ENCODE data around the gene GFM1.

Gene GFM1

DNA sequence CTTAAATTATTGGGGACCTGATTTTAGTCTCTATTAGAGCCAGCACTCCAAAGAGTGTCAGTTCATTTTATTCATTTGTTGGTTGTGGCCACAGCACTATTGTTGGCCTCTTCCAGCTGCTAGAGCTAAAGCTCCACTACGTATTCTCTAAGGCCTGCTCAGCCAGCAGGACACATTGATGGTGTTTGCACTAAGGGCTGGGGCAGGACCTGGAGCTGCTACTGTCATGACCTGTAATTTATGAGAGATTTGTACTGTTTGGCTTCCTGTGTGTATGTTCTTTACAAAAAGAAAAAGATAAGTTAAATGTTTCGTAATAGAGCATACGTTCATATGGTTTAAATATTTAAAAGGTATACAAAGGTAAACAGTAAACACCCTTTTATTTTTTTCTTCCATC, 8.1 kb downstream of the GFM1 start:
- Histone ChIP-seq H3K27me3 (ENCODE audit: control insufficient read depth, insufficient read depth, low read length) (no peaks in the 10 kb centered on the region), H3K9me3 (replicated peaks; ENCODE audit: low read length) (no peaks in the 10 kb centered on the region), H3K9ac (ENCODE audit: low read depth, low read length) (no peak overlapping the region), H3K4me3 (ENCODE audit: low read length) (no peak overlapping the region), H3K4me2 (ENCODE audit: low read length) (no peak overlapping the region), H3K36me3 (ENCODE audit: insufficient read depth, low read length) (peaks cover 57% of the 10 kb centered on the region), H3K4me1 (ENCODE audit: control insufficient read depth, insufficient read depth, low read length) (no peaks in the 10 kb centered on the region)

DNA sequence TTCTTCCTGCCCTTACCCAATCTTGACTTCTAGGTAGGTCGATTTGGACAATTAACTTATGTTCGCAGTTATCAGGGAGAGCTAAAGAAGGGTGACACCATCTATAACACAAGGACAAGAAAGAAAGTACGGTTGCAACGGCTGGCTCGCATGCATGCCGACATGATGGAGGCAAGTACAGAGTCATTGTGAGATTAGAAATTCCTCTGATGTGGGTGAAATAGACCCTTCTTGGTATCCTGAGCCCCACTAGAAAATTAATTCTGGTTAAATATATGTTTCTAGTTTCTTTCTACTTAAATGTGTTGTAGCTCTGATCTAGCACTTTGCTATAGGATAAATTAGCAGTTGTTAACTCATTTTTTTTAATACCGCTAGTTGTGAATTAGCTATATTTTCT, 14.6 kb downstream of the GFM1 start:
- Histone ChIP-seq H3K36me3 (ENCODE audit: insufficient read depth, low read length) (peaks cover 52% of the 10 kb centered on the region), H3K27me3 (ENCODE audit: control insufficient read depth, insufficient read depth, low read length) (no peaks in the 10 kb centered on the region), H3K4me3 (ENCODE audit: low read length) (no peak overlapping the region), H3K9me3 (replicated peaks; ENCODE audit: low read length) (no peaks in the 10 kb centered on the region), H3K4me1 (ENCODE audit: control insufficient read depth, insufficient read depth, low read length) (peaks cover 4% of the 10 kb centered on the region), H3K9ac (ENCODE audit: low read depth, low read length) (no peak overlapping the region), H3K4me2 (ENCODE audit: low read length) (no peak overlapping the region)

DNA sequence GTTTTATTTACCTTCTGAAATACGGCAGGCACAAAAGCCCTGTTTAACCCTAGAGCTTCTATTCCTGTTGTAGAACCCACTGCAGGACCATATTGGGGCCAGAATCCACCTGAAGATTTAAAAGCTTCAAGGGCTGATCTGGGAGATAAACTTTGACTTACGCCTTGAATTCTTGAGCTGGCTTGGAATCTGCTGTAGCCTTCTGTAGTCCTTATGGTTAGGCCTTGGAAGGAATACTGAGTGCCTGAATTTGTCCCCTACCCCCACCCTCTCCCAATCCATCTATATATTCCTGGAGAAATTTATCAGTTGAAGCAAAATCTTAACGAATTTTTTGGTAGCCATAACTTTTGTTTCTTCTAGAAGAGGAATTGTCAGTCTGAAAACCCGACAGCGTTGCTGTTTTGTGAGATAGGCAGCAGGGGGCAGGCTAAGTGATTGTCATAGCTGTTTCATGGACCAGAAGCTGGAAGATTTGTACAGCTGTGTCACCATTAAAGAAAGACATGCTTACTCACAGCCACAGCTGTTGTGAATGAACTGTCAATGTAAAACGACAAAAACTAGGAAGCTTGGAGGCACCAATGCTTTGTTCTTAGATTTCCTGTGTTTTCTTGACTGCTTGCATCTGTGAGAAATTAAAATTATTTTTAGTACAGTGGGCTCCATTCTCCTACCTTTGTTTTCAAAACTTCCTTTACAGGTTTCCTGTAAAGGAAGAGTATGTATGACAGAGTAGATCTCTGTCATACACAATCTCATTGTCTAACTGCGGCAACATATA, 15.3 kb downstream of the GFM1 start:
- H3K9ac ChIP-seq (ENCODE audit: low read depth, low read length), result no peak overlapping the region
- no peaks in the 10 kb centered on the region for H3K27me3 ChIP-seq (ENCODE audit: control insufficient read depth, insufficient read depth, low read length)
- peaks cover 52% of the 10 kb centered on the region for H3K36me3 ChIP-seq (ENCODE audit: insufficient read depth, low read length)
- H3K4me3 ChIP-seq (ENCODE audit: low read length), result no peak overlapping the region
- peaks cover 4% of the 10 kb centered on the region for H3K4me1 ChIP-seq (ENCODE audit: control insufficient read depth, insufficient read depth, low read length)
- H3K9me3 ChIP-seq (replicated peaks; ENCODE audit: low read length), result no peaks in the 10 kb centered on the region
- no peak overlapping the region for H3K4me2 ChIP-seq (ENCODE audit: low read length)

DNA sequence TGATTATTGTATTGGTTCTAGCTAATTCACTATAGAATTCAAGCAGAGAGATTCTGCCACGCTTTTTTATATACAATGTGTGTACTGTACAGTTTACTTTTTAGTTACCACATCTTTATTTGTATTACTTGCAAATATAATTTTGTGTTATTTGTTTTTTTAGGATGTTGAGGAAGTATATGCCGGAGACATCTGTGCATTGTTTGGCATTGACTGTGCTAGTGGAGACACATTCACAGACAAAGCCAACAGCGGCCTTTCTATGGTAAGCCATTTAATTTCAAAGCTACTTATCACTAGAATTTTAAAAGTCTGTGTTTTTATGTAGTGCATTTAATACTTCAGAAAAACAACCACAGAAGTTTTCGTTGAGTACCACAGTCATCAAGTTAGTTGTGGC, 16.4 kb downstream of the GFM1 start:
- Histone ChIP-seq H3K36me3 (ENCODE audit: insufficient read depth, low read length) (peaks cover 48% of the 10 kb centered on the region), H3K9me3 (replicated peaks; ENCODE audit: low read length) (no peaks in the 10 kb centered on the region), H3K4me1 (ENCODE audit: control insufficient read depth, insufficient read depth, low read length) (peaks cover 4% of the 10 kb centered on the region), H3K9ac (ENCODE audit: low read depth, low read length) (no peak overlapping the region), H3K4me2 (ENCODE audit: low read length) (no peak overlapping the region), H3K27me3 (ENCODE audit: control insufficient read depth, insufficient read depth, low read length) (no peaks in the 10 kb centered on the region), H3K4me3 (ENCODE audit: low read length) (no peak overlapping the region)

DNA sequence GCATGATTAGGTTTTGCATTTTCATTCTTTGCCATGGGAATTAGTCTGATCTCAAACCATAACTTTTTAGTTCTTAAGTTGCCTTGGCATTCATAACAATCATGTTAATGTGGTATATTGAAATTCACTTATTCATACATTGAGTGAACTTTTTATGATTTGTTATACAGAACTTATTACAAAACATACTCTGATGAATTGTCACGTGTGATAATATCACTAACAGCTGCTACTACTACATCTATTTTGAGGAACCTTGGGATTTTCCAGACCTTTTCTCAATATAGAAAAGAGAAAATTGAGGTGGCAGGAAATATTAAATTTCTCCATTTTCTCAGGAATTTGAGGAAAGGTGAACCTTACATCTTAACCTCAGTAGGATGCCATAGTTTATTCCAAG, 18.9 kb downstream of the GFM1 start:
- H3K4me3 ChIP-seq (ENCODE audit: low read length), result no peak overlapping the region
- H3K9me3 ChIP-seq (replicated peaks; ENCODE audit: low read length), result no peaks in the 10 kb centered on the region
- peaks cover 61% of the 10 kb centered on the region for H3K36me3 ChIP-seq (ENCODE audit: insufficient read depth, low read length)
- no peaks in the 10 kb centered on the region for H3K27me3 ChIP-seq (ENCODE audit: control insufficient read depth, insufficient read depth, low read length)
- H3K4me1 ChIP-seq (ENCODE audit: control insufficient read depth, insufficient read depth, low read length), result peaks cover 4% of the 10 kb centered on the region
- no peak overlapping the region for H3K9ac ChIP-seq (ENCODE audit: low read depth, low read length)
- H3K4me2 ChIP-seq (ENCODE audit: low read length), result no peak overlapping the region

DNA sequence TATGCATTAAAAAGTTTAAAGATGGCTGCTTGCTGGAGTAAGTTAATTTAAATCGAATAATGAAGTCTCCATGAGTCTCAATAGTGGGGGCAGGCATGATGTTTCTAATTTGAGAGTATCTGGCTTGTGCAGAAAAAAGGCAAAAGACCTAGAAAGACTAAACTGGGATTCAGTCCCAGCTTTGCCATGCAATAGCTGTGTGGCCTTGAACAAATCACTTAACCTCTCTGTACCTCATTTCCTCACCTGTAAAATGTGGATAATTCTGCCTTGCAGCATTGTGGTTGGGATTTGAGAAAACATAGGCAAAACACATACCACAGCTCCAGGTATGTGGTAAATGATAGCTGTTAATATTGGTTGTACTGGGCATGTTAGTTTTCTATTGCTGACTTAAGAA, 19.5 kb downstream of the GFM1 start:
- Histone ChIP-seq H3K9me3 (replicated peaks; ENCODE audit: low read length) (no peaks in the 10 kb centered on the region), H3K4me2 (ENCODE audit: low read length) (no peak overlapping the region), H3K4me1 (ENCODE audit: control insufficient read depth, insufficient read depth, low read length) (peaks cover 4% of the 10 kb centered on the region), H3K36me3 (ENCODE audit: insufficient read depth, low read length) (peaks cover 63% of the 10 kb centered on the region), H3K4me3 (ENCODE audit: low read length) (no peak overlapping the region), H3K27me3 (ENCODE audit: control insufficient read depth, insufficient read depth, low read length) (no peaks in the 10 kb centered on the region), H3K9ac (ENCODE audit: low read depth, low read length) (no peak overlapping the region)

DNA sequence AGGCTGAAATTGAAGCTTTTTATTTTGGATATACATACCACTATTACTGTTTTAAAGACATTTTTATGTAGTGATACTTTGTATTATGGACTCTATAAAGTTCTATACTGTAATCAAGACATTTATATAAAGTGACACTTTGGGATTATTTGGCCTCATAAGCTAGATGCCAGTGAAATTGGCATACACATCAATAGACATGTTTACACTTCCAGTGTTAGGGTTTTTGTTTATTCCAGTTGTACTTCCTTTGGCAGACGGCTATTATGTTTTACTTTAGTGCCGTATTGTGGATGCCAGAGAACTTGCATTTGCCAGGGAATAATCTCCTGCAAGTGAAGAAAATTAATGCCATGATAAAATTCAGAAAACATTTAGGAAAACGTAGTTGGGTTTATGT, 22.1 kb downstream of the GFM1 start:
- Histone ChIP-seq H3K4me1 (ENCODE audit: control insufficient read depth, insufficient read depth, low read length) (no peaks in the 10 kb centered on the region), H3K4me3 (ENCODE audit: low read length) (no peak overlapping the region), H3K27me3 (ENCODE audit: control insufficient read depth, insufficient read depth, low read length) (no peaks in the 10 kb centered on the region), H3K9ac (ENCODE audit: low read depth, low read length) (no peak overlapping the region), H3K36me3 (ENCODE audit: insufficient read depth, low read length) (peaks cover 61% of the 10 kb centered on the region), H3K9me3 (replicated peaks; ENCODE audit: low read length) (no peaks in the 10 kb centered on the region), H3K4me2 (ENCODE audit: low read length) (no peak overlapping the region)

DNA sequence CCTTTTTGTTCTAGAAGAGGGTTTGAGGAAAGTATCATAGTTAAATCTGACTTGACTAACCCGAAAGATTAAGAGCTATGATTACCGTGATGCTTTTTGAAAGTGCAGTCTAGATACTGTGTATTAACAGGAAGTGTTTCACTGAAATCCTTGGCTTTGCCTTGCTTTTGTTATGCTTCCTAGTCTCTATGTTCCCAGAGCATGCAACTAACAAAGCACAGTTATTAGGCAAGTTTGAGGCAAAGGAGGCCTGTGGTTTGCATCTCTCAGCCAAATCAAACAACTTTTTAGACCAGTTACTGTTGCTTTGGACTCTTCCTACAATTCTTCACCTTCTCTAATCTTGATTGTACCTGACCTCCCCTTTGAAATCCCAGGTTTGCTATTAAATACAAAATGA, 24.2 kb downstream of the GFM1 start:
- peaks cover 57% of the 10 kb centered on the region for H3K36me3 ChIP-seq (ENCODE audit: insufficient read depth, low read length)
- no peak overlapping the region for H3K9ac ChIP-seq (ENCODE audit: low read depth, low read length)
- H3K4me3 ChIP-seq (ENCODE audit: low read length), result no peak overlapping the region
- no peaks in the 10 kb centered on the region for H3K4me1 ChIP-seq (ENCODE audit: control insufficient read depth, insufficient read depth, low read length)
- H3K27me3 ChIP-seq (ENCODE audit: control insufficient read depth, insufficient read depth, low read length), result no peaks in the 10 kb centered on the region
- H3K4me2 ChIP-seq (ENCODE audit: low read length), result no peak overlapping the region
- no peaks in the 10 kb centered on the region for H3K9me3 ChIP-seq (replicated peaks; ENCODE audit: low read length)

DNA sequence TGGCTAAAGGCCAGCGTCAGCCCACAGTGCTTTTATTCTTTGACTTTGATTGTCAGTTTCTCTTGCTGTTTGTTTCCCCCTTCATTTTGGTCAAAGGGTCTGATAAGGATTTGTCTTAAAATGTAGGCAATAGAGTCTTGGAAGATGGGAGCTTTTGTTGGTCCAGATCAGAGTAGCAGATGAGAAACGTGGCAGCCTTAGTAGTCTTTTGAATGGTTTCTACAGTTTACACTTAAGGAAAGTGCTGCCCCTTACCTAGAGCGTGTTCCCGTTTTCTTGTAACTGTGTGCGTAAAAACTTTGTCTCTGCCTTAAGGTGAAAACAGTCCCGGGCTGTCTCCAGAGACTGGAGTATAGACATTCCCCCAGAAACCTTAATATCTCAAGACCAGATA, 27.5 kb downstream of the GFM1 start:
- Histone ChIP-seq H3K9ac (ENCODE audit: low read depth, low read length) (no peak overlapping the region), H3K4me1 (ENCODE audit: control insufficient read depth, insufficient read depth, low read length) (no peaks in the 10 kb centered on the region), H3K27me3 (ENCODE audit: control insufficient read depth, insufficient read depth, low read length) (no peaks in the 10 kb centered on the region), H3K9me3 (replicated peaks; ENCODE audit: low read length) (no peaks in the 10 kb centered on the region), H3K36me3 (ENCODE audit: insufficient read depth, low read length) (peaks cover 37% of the 10 kb centered on the region), H3K4me3 (ENCODE audit: low read length) (no peak overlapping the region), H3K4me2 (ENCODE audit: low read length) (no peak overlapping the region)

DNA sequence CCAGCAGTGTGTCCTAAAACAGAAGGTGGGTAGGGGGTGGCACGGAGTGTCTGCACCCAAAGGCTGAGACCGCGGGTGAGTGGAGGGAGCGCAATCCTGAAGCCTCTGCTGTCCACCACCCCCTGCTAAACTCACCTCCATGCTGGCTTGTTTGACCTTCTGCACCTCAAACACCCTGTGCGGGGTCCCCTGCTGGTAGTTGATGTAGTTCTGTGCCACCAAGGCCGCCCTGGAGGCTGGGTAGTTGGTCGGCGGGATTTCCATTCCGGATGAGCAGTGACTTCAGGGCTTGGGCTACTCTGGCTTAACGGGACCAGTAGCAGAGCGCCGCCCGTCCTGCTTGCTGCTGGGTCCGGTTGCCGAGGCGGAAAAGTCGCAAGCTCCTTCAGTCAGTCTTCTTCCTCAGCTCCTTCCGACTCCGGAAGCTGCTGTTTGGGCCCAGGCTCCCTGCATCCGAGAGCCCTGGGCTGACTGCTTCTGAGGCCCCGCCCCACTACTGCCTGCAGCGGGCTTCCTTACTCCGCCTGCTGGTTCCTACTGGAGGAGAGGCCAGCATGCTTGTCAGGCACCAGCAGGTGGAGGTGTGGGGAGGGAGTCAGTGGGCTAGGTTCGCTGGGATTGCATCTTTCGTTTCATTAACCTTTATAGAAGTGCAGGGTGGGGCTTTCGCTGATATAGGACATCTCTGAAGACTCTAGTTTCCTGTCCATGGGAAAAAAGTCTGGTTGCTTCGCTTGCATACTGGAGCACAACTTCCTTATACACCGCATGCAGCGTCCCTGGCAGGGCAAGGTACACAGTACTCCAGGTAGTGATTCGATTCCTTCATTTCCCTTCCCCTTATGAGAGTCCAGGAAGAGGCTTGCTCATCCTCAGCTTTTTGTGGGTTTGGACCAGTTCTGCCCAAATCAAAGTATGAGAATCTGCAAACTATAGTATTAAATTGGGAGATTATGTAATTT, 28.2 kb downstream of the GFM1 start, which contains the start of gene LXN:
Gene LXN (minus strand): TSS at position 434 of the 962 bp plus-strand sequence. CDS start 170 bp downstream, at position 264.
- Histone ChIP-seq H3K9me3 (replicated peaks; ENCODE audit: low read length) (no peaks in the 10 kb centered on the region), H3K36me3 (ENCODE audit: insufficient read depth, low read length) (peaks cover 30% of the 10 kb centered on the region), H3K4me3 (ENCODE audit: low read length) (no peak within 1 kb of the TSS), H3K27me3 (ENCODE audit: control insufficient read depth, insufficient read depth, low read length) (no peaks in the 10 kb centered on the region), H3K9ac (ENCODE audit: low read depth, low read length) (no peak within 1 kb of the TSS), H3K4me2 (ENCODE audit: low read length) (no peak within 1 kb of the TSS), H3K4me1 (ENCODE audit: control insufficient read depth, insufficient read depth, low read length) (no peaks in the 10 kb centered on the region)

DNA sequence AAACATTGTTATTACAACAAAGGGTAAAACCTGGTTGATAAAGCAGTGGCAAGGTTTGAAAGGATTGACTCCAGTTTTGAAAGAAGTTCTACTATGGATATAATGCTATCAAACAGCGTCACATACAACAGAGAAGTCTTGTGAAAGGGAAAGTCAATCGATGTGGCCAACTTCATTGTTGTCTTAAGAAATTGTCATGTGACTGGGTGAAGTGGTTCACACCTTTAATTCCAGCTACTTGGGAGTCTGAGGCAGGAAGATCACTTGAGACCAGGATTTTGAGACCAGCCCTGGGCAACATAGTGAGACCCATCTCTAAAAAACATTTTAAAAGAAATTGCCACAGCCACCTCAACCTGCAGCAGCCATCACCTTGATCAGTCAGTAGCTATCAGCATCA, 34.4 kb downstream of the GFM1 start:
- no peak overlapping the region for H3K4me2 ChIP-seq (ENCODE audit: low read length)
- no peaks in the 10 kb centered on the region for H3K9me3 ChIP-seq (replicated peaks; ENCODE audit: low read length)
- peaks cover 13% of the 10 kb centered on the region for H3K4me1 ChIP-seq (ENCODE audit: control insufficient read depth, insufficient read depth, low read length)
- H3K4me3 ChIP-seq (ENCODE audit: low read length), result no peak overlapping the region
- H3K36me3 ChIP-seq (ENCODE audit: insufficient read depth, low read length), result peaks cover 17% of the 10 kb centered on the region
- no peaks in the 10 kb centered on the region for H3K27me3 ChIP-seq (ENCODE audit: control insufficient read depth, insufficient read depth, low read length)
- H3K9ac ChIP-seq (ENCODE audit: low read depth, low read length), result no peak overlapping the region
